ENCODE measurements around the gene WDR91. TPM values are rescaled to one million over a fixed set of nuclear protein-coding genes. Genes with fewer than 3 reads are reported as not detected.

WDR91 gene
- total and polyA plus RNA-seq, 2 donors (not counting 3 experiments of a cell fraction or from before 2014, with no cell fraction given), result 6.7 to 7.0 TPM

DNA sequence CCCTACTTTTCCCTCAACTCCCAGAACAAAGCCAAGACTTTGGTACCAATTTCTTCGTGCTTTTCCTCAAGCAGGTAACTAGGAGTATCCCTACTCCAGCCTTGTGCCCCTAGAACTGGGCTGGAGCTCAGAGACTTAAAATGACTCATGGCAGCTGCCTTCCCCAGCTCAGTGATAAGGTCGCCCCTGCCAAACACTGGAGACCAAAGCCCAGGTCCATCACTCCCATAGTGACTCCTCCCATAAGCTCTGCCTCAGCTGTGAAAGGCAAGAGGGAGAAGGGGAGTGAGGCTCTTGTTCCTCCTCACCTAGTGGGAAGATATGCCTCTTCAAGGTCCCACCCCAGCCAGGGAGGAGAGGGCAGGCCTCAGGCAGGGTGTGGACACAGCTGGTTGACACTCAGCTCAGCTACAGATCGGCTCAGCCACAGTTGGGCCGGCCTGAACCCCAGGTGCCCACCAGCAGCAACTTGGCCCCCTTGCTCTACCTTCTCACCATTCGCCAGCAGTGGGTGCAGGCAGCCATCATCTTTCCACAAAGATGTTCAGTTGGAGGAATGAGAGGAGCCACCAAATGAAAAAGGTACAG, 27.0 kb downstream of the WDR91 start:
- ChIA-PET POLR2A (no interaction called here), CTCF (no interaction called here)
- TF ChIP-seq MYC (IDR thresholded peaks at IDR 0.05; ENCODE audit: low read depth, low read length) (no peak), POLR2AphosphoS5 (IDR thresholded peaks at IDR 0.05; ENCODE audit: insufficient read depth, low read depth, low read length) (no peak), JUN (IDR thresholded peaks at IDR 0.05; ENCODE audit: borderline replicate concordance, insufficient read depth, insufficient read length, low read depth) (no peak), FOS (IDR thresholded peaks at IDR 0.05; ENCODE audit: borderline replicate concordance, insufficient read depth, low read length) (no peak), GATA2 (IDR thresholded peaks at IDR 0.05; ENCODE audit: insufficient read depth, insufficient read length, low read depth, low read length) (no peak)
- TF ChIP-seq, protein P1, sequence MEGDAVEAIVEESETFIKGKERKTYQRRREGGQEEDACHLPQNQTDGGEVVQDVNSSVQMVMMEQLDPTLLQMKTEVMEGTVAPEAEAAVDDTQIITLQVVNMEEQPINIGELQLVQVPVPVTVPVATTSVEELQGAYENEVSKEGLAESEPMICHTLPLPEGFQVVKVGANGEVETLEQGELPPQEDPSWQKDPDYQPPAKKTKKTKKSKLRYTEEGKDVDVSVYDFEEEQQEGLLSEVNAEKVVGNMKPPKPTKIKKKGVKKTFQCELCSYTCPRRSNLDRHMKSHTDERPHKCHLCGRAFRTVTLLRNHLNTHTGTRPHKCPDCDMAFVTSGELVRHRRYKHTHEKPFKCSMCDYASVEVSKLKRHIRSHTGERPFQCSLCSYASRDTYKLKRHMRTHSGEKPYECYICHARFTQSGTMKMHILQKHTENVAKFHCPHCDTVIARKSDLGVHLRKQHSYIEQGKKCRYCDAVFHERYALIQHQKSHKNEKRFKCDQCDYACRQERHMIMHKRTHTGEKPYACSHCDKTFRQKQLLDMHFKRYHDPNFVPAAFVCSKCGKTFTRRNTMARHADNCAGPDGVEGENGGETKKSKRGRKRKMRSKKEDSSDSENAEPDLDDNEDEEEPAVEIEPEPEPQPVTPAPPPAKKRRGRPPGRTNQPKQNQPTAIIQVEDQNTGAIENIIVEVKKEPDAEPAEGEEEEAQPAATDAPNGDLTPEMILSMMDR (IDR thresholded peaks at IDR 0.05; ENCODE audit: extremely low read depth in 1 of 2, insufficient read depth in 1 of 2, low read depth in 1 of 2, low read length in 2 of 2), result no peak
- TF ChIP-seq, protein P2, sequence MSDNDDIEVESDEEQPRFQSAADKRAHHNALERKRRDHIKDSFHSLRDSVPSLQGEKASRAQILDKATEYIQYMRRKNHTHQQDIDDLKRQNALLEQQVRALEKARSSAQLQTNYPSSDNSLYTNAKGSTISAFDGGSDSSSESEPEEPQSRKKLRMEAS (IDR thresholded peaks at IDR 0.05; ENCODE audit: insufficient read depth, insufficient read length), result no peak
- Histone ChIP-seq H3K4me3 (replicated peaks in 1 of 3; ENCODE audit: insufficient read depth in 1 of 3, low read depth in 1 of 3, low read length in 3 of 3) (no peak overlapping the region), H3K9me3 (replicated peaks; ENCODE audit: control insufficient read depth, insufficient read depth, low read length) (peaks cover 15% of the 10 kb centered on the region), H3K9ac (replicated peaks; ENCODE audit: extremely low read depth, insufficient read depth, low read length) (no peak overlapping the region), H3K27ac (ENCODE audit: insufficient read depth, low read depth, low read length) (no peak overlapping the region), H3K79me2 (ENCODE audit: control insufficient read depth, insufficient read depth, low read length) (no peaks in the 10 kb centered on the region), H3K9me1 (replicated peaks; ENCODE audit: control insufficient read depth, extremely low read depth, insufficient read depth, low read length) (no peaks in the 10 kb centered on the region), H3K4me2 (ENCODE audit: insufficient read depth, low read length) (no peak overlapping the region), H3K27me3 (ENCODE audit: control insufficient read depth in 2 of 2, insufficient read depth in 2 of 2, low read length in 2 of 2) (no peaks in the 10 kb centered on the region), H3K36me3 (ENCODE audit: control insufficient read depth in 2 of 2, extremely low read depth in 1 of 2, insufficient read depth in 2 of 2, low read length in 2 of 2) (peaks cover 0 to 13% of the 10 kb centered on the region in 2 experiments), H4K20me1 (replicated peaks; ENCODE audit: control insufficient read depth, extremely low read depth, insufficient read depth, low read length) (no peaks in the 10 kb centered on the region), H2AFZ (ENCODE audit: low read depth, low read length) (no peak overlapping the region), H3K4me1 (ENCODE audit: control insufficient read depth, extremely low read depth, insufficient read depth, low read length) (no peaks in the 10 kb centered on the region)
- BruUV-seq (replicated peaks), result no TSS peak
- FAIRE-seq (no peak), DNase-seq (ENCODE audit: low read depth, low spot score) (no peak)
- dilution Hi-C loops (cut with MboI; ENCODE audit: extremely low pct_ligation_motif_present, low sequenced_read_pairs), result no loop called here
- intact Hi-C loops (cut with micrococcal nuclease), result no loop called here

Measured in endothelial cell of umbilical vein (primary cell).